GM18499 (cell line): Measurements from ENCODE around the gene ZNF135.

Experiments used
- ATAC-seq: cut with Tn5 transposase; IDR thresholded peaks from one replicate; pipeline ENCODE4 v1.9.1; 2021; ENCODE audit warnings: moderate number of reproducible peaks; ENCODE audit not compliant: insufficient read depth, unreplicated experiment

Gene ZNF135

DNA sequence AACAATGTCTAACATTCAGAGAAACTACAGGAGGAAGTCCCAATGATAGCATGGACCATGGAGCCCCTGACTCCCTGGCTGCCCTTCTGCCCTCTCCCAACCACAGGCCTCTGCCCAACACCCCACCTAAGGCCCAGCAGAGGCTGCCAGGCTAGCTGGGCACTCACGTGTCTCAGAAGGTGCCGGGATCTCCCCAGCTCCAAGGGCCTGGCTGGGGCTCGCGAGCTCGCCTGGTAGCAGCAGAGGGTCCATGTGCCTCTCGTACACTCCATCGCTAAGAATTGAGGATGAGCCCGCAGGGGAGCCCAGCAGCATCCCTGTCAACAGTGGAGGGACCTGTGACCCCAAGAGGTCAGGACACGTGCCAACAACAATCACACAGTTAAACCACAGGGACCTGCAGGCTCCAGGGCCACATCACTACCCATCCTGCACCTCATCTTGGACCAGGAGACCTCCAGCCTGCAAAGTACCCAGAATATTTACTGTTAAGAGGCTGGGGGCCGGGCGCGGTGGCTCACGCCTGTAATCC lies 29.5 kb downstream of the ZNF135 start:
- no peak for ATAC-seq

DNA sequence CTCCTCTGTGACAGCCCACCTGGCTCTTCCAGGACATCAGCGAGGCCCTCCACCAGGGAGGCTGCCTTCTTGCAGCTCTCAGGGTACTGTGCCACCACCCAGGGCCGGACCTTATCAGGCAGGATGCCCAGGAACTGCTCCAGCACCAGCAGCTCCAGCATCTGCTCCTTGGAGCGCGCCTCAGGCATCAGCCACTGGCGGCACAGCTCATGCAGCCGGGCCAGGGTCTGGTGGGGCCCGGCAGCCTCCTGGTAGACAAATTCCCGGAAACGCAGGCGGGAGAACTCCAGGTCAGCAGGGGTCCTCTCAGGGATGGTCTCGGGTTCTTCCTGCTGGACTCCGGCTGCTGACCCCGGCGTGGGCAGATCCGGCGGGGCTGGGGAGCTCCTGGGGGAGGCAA lies 30.8 kb downstream of the ZNF135 start:
- ATAC-seq: no peak

DNA sequence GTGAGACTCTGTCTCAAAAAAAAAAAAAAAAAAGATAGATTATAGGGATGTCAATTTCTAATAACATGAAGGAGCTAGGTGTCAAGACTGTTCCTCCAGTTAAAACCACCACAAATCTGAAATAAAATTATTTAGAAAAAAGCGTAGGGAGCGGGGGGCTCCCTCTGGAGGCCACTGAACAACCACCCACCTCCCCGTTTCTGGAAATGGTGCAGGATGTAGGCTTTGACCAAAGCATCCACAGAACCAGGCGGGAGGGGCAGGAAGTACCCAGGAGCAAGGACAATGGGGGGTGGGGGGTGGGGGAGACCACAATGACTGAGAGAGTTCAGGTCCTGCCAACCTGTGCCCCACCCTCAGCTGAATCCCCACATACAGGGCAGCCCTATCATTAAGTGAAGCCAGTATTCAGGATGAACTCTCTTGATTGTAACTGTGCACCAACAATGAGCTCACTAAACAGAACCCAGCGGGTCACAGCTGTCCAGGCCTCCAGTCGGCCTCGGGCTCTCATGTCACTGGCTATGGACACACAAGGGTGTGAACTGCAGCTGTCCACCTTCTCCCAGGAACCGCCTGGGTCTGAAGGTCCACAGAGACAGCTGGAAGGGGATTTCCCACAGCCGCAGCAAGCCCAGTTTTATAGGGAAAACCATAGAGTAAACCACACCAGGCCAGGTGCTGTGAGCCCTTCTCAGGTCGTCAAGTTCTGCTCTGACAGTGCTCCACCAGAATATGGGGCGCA lies 32.3 kb downstream of the ZNF135 start:
- no peak for ATAC-seq

DNA sequence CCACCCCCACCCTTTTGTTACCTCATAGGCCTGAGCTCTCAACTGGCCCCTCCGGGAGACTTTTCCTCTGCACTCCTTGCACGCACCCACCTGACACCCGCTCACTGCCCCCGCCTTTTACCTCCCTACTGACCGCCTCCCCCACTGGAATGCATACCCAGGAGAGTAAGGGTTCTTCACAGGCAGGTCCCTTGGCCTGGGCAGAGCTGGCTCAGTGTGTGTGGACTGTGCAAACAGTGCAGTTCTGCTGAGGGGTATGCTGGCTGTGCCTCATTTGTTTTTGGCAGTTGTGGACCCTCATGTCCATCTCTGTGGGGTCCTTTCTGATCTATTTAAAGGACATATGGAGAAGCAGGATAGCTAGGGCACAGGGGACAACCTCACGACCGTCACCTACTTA lies 34.0 kb downstream of the ZNF135 start:
- ATAC-seq: no peak

DNA sequence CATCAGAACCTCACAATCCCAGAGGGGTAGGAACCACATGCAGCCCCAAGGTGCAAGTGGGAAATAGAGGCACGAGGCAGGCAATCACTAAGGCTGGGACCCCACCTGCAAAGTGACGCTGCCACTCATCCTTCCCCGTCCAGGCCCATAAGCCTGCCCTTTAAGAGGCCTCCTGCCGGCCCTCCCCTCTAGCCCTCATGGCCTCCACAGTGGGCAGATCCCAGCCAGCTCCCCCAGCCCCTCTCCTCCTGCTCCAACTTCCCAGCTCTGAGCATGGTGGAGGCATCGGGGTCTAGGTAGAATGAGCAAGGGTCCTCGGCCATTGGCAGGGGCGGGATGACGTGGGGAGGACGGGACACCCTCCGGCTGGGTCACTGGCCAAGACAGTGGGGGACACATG lies 36.2 kb downstream of the ZNF135 start:
- ATAC-seq: no peak

DNA sequence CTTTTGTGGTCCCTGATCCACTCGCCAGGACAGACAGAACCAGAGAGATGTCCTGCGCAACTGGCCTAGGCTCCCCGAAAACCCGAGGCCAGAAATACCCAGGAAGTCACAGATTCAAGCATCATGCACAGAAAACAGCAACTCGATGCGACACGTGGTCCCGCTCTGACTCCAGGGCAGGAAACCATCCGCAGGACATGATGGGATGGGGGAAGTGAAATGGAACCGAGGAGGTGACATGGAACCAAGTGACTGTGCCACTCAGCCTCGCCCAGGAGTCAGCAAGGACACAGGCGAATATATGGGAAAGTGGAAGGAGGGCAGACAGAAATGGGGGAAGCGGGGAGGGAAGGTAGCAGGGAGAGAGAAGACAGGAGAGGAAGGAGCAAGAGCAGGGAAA lies 37.8 kb downstream of the ZNF135 start:
- ATAC-seq: no peak

DNA sequence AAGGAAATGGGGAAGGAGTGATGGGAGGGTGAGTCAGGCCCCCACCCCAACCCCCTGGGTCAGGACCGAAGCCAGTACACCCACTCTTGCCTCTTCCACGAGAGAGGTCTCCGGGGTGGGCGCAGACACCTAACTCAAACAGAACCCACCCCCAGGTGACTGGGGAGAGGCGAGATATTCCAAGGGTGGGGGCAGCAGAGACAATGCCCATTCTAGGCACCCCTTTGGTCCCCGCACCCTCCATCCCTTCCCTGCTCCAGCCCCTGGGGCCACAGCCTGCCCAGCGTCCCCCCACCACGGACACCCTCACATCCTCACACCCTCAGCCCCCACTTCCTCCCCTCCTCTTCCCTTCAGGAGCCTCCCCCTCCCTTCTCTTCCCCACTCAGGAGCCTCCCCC lies 38.3 kb downstream of the ZNF135 start:
- no peak for ATAC-seq

DNA sequence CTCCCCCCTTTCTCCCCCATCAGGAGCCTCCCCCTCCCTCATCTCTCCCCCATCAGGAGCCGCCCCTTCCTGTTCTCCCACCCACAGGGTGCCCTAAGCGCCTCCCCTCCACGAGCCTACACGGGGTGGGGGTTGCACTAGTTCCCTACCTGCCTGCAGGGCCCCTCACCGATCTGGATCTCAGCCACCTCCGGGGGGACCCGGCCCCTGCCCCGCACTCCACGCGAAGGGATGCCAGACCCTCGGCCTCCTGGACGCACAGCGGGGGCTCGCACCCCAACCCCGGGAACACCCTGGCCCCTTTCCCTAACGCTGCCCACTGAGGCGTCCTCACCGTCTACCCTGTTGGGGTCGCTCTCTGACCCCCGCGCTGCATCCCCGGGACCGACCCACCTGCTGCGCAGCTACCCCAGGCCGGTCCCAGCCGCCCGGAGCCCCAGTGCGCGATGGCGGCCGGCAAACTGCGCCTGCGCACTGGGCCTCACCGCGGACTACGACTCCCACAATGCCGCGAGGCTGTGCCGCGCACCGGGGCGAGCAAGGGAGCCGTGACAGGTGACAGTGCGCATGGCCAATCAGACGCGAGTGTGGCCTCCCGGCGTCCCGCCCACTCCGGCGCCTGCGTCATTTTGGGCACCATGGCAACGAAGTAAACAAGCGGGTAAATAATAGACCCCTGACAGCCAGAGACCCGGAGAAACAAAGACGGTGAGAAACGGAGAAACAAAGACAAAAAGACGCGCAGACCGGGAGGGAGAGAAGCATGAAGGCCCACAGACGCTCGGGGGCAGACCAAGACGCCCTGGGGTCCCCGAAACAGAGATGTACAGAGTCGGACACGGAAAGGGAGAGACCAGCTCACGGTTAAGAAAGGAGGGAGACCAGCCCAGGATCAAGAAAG lies 38.9 kb downstream of the ZNF135 start, which contains the start of gene ZSCAN18:
Gene ZSCAN18 (minus strand): TSS at position 451 of the 901 bp plus-strand sequence. CDS start 7,964 bp downstream, outside the sequence.
- no peak for ATAC-seq

DNA sequence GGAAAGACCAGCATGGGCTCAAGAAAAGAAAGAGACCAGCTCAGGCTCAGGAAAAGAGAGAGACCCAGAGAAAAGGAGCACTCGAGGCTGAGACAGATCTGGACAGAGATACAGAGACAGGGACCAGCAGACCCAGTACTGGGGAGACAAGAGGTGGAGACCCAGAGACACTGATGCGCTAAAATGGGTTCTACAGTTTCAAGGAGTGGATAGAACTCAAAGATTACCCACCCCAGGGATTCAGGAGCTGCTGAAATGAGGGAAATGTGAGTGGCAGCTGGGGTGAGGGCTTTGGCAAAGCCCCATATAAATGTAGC lies 39.6 kb downstream of the ZNF135 start:
- no peak for ATAC-seq

DNA sequence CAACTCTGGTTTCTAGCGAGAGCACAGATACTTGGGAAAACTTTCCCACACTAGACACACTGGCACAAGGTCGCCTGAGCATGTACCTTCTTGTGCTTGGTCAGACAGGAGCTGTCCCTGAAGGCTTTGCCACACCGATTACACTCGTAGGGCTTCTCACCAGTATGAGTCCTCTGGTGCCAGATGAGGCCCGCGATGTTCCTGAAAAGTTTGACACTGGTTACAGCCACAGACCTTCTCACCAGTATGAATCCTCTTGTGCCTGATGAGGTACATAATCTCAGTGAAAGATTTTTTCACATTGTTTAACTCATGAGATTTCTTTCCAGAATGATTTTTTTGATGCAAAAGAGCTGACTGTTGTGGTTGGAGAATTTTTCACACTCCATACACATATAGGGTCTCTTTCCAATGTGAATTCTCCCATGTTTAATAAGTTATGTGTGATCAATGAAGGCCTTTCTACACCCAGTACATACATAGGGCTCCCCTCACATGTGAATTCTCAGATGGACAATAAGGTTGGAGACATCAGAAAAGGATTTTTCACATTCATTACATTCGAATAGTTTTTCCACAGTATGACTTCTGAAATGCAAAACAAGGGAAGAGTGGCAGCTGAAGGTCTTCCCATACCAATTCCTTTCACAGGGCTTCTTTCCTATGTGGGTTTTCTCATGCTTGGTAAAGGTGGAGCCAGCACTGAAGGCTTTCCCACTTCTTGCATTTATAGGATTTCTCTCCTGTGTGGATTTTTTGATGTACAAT lies 48.9 kb downstream of the ZNF135 start:
- no peak for ATAC-seq

DNA sequence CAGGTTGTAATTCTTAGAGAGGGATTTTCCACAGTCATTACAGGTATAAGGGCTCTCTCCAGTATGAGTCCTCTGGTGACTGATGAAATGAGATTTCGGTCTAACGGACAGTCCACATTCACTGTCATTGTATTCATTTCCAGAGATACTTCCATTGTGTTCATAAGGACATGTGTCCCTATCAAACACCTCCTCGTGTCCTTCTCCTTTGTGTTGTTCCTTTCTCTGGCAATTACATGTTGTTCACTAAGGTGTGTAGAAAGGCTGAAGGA lies 49.4 kb downstream of the ZNF135 start:
- ATAC-seq: no peak

DNA sequence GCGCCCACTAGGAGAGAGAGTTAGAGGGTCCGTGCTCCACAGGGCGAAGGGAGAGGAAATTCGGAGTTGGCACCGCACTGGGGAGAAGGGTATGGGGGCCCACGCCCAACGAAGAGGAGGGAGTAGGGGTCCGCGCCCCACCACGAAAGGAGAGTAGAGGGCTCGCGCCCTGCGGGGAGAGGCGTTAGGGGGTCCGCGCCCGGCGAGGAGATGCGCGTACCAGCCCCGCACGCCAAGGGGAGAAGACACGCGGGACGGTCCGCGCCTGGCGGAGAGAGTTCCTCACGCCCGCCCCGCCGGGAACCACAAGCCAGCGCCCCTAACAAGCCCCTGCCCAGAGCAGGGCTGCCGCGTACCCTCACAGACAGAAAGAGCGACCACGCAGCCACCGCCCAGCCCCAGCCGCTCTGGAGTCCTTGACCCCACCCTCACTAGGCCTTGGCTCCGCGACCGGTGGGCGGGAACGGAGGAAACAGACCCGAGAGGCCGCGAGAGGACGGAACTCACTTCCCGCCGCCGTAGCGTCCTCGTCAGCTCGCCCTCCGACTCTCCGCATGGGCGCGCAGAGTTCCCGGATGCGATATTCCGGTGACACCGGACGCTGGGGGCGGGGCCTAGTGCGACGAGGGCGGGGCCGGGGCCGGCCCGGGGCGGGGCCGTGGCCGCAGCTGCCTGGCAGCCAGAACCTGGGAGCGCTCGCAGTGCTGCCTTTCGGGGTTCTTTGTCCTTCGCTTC lies 58.9 kb downstream of the ZNF135 start:
- ATAC-seq: no peak

DNA sequence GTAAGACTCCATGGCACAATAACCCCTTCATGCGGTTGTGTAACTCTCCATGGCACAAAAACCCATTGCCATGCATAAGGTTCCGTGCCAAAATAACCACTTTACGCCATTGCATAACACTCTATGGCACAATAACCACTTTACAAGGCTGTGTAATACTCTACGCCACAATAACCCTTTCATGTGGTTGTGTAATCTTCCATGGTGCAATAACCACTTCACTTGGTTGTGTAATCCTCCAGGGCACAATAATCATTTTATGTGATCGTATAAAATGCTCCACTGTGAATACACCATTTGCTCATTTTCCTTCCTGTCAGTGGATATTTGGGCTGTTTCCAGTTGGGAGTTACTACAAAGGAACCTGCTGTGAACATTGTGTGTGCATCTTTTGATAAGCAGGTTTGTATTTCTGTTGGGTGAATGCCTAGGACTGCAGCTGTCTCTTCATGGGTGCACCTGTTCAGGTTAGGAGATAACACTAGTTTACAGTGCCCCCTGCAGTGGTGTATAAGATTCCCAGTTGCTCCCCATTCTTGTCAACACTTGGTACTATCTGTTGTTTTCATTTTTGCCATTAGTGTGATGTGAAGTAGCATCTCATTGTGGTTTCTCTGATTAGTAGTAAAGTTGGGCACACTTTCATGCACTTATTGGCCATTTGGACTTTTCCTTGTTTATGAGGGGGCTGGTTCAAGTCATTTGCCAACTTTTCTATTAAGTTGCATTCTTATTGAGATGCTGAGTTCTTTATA lies 60.1 kb downstream of the ZNF135 start:
- ATAC-seq: no peak
